ENCODE results near the gene SOCS1. TPM values are rescaled to one million over a fixed set of nuclear protein-coding genes. Genes with fewer than 3 reads are reported as not detected.

The SOCS1 gene
- total and polyA plus RNA-seq, 9 of the 15 experiments (the other 6 are each of a cell fraction or from before 2014, with no cell fraction given): 0.04 to 7.5 (median 2.3) TPM

DNA sequence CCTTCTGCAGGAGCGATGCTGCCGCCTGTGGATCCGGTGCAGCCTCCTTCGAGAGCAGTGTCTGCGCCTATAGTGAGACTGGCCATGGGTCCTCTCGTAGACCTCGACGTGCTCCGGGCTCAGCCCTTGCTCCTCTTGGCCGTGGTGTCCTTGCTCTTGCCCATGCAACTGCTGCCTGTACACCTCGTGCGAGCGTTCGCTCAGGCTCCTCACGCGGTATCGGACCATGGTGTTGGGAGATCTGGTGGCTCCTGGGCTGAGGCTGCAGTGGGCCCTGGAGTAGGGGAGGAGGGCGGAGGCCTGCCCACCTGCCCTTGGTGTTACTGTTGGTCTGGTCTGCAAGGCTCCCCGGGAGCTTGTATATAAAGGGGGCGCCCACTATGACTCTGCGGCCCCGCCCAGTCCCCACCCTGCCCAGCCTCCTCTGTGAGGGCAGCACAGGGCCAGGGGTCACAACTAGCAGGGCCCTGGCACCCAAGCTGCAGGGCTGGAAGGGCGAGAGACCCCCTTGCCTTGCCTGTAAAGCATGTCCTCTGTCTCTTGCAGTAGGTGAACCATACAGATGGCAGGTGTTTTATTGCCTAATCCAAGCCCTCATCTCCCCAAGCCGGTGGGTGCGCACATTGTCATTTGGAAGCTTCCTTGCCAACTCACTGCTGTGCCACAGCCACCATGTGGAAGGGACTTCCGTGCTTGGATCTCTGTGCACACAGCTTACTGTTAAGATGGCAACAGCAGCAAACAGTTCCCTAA is 20.3 kb upstream of the SOCS1 start, which contains the start of gene PRM2 (continued):
- TF ChIP-seq, protein P1, sequence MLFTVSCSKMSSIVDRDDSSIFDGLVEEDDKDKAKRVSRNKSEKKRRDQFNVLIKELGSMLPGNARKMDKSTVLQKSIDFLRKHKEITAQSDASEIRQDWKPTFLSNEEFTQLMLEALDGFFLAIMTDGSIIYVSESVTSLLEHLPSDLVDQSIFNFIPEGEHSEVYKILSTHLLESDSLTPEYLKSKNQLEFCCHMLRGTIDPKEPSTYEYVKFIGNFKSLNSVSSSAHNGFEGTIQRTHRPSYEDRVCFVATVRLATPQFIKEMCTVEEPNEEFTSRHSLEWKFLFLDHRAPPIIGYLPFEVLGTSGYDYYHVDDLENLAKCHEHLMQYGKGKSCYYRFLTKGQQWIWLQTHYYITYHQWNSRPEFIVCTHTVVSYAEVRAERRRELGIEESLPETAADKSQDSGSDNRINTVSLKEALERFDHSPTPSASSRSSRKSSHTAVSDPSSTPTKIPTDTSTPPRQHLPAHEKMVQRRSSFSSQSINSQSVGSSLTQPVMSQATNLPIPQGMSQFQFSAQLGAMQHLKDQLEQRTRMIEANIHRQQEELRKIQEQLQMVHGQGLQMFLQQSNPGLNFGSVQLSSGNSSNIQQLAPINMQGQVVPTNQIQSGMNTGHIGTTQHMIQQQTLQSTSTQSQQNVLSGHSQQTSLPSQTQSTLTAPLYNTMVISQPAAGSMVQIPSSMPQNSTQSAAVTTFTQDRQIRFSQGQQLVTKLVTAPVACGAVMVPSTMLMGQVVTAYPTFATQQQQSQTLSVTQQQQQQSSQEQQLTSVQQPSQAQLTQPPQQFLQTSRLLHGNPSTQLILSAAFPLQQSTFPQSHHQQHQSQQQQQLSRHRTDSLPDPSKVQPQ (CRISPR knock-in tag; IDR thresholded peaks at IDR 0.05; ENCODE audit: borderline replicate concordance): no peak
- TF ChIP-seq, protein P2, sequence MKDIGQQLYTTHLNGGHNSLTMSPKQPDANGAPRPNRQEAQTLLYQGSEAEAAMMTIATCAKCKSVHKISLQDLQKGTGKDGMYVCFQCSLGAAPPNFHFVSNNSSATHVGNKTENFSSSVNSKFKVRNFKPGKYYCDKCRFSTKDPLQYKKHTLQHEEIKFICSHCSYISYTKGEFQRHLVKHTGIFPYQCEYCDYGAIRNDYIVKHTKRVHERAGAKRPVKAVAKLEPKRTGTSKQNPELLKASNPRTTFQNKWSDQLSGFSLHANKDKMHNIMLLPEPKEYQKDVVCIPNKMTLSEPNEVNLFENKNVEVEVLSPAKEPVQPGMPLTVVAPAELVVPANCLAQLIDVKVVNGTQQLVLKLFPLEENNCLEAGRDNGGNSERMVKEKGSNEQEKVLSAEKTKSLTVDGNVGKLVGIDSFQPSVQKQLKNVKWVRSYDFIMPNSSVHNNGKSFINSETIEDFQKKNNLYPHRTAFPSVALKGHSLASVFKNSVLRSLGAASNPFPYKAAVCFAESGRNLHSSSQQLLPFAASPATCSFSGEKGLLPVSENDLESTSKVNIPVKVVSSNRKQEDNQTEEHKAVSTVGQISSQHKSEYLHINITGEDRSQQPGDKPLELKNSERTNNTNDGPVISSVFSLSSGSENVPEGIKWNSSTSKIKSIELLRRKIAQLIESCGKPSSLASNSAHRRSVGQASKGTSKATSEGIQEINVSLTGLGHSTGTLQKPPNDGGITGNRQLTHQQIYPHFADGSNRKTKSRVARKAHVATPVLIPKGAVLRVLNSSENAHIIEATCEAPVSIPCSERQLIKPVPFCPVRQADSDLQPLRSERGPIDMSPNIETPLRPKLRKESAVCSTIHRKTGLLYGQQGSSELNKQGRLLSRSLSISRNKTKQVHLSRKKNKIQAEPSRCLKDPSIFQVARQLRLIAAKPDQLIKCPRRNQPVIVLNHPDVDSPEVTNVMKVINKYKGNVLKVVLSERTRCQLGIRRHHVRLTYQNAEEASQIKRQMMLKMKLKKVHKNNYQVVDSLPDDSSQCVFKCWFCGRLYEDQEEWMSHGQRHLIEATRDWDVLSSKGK (CRISPR knock-in tag; IDR thresholded peaks at IDR 0.05): no peak
- TF ChIP-seq CEBPZ (IDR thresholded peaks at IDR 0.05; ENCODE audit: borderline replicate concordance, low read depth, low read length) (no peak), NFE2L1 (tag; IDR thresholded peaks at IDR 0.05; ENCODE audit: borderline replicate concordance, low read depth) (no peak), ZNF174 (CRISPR knock-in tag; IDR thresholded peaks at IDR 0.05) (no peak)

Data from K562 (cell line).